Measurements from ENCODE around the gene KRTAP1-5.
A peak's percentile ranks its signal among the peaks of the same experiment; 100 is the strongest.
"Not testable (repeated sequence)": the region's sequence is repeated elsewhere in the genome, so short reads cannot be mapped to it uniquely, and the experiment has no call there.

KRTAP1-5 gene

DNA sequence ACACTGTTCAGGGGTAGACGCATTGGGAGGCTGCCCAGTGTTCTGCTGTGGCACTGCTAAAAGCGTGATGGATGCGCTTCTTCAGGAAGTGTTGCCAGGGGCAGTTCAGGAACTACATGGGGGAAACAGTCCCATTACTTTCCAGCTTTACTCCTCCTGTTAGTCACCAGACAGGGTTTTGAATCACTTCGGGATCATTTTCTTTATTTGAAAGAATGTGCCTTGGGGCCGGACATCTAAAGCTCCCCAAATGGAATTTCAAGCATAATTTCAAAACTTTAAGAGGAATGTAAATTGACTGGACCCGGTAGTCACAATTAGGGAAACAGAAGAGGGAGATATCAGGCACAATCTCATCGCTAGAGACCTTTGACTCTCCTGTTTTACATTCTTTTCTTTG, 21.4 kb upstream of the KRTAP1-5 start:
- DNase-seq, result no peak

DNA sequence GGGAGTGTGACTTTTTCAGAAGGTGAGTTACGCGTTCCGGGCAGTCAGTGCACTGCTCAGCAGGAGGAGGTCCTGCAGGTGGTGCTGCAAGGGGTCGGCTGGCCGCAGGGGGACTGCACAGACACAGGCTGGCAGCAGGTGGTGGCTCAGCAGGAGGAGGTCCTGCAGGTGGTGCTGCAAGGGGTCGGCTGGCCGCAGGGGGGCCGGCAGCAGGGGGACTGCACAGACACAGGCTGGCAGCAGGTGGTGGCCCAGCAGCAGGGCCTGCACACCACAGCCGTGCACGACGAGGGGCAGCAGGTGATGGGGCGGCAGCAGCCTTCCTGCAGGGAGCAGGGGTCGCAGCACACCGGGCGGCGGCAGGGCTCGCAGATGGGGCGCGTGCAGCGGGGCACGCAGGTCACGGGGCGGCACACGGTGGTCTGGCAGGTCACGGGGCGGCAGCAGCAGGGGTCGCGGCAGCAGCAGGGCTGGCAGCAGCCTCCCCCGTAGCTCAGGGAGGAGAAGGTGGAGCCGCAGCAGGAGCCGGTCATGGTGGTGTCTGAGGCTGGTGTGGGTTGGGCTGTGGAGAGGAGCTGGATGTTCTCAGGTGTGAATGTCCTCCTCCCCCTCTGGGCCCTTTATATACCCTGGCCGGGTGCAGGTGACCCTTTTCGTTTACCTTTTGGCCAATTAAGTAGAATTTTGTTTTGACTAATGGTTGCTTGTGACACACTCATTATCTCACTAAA, 19.9 kb upstream of the KRTAP1-5 start, which contains the start of gene KRTAP2-1:
Gene KRTAP2-1, minus strand, starts transcription at position 582 of the 731 bp plus-strand sequence. Its CDS starts 49 bp downstream, at position 533.
- DNase-seq, result not testable (repeated sequence)

DNA sequence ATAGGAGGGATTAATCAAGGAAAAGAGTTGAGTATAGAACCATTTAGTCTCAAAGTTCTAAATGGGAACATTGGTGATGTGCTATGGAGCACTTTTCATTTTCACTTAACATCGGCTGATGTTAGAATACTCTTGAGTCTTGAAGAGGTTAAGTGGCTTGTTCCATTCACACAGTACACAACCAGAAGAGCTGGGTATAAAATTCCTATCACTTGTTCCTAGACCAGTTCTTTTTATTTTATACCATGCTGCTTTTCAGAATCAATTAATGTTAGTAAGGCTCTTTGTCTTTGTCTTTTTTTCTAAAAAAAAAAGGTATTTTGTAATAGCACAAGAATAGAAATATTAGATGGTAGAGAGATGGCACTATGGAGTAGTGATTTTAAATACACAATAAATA, 15.9 kb upstream of the KRTAP1-5 start:
- no peak for DNase-seq

DNA sequence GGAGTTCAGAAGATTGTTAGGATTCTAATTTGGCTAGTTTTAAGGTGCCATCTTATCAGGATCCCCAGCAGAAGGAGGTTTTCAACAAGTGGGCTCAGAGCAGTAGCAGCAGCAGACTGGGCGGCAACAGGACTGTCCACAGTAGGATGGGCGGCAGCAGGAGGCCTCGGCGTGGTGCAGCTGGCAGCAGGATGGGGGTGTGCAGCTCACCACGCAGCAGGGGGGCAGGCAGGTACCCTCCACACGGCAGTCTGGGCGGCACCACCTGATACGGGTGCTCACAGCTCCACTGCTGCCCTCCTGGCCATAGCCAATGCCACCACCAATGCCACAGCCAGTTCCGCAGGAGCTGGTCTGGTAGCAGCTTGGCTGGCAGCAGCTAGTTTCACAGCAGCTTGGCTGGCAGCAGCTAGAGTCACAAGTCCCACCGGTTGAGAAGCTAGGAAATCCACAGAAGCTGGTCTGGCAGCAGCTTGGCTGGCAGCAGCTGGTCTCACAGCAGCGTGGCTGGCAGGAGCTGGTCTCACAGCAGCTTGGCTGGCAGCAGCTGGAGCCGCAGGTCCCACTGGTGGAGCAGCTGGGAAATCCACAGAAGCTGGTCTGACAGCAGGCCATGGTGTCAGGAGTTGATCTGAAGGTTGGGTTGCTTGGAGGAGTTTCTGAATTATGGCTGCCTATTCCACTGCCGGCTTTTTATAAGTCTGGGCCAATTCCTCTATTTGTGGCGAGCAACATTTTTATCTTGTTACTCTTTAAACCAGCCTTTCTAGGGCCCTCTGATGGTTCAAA, 14.0 kb upstream of the KRTAP1-5 start, which contains the start of gene KRTAP1-1:
Gene KRTAP1-1, minus strand, starts transcription at position 668 of the 789 bp plus-strand sequence. Its CDS starts 53 bp downstream, at position 615.
- DNase-seq, result peak in 3 of 56 donors; percentile 2 to 11 (median 7)

DNA sequence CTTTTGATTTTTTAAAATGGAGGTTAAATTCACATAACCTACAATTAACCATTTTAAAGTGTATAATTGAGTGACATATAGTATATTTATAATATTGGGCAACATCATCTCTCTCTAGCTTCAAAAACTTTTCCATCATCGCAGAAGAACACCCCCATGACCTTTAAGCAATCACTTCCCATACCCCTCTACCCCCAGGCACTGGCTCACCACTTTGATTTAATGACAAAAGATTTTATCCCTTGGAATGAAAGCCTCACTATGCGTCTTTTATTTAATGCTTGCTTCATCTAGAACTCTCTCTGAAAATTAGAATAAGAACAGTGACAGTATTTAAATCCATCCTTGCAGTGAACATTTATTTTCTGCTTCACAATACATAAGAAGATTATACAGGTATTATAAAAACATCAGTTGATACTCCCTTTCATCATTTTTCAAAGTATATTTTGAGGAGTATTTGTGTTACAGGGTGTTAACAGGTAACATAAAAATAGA, 10.9 kb upstream of the KRTAP1-5 start:
- no peak for DNase-seq

DNA sequence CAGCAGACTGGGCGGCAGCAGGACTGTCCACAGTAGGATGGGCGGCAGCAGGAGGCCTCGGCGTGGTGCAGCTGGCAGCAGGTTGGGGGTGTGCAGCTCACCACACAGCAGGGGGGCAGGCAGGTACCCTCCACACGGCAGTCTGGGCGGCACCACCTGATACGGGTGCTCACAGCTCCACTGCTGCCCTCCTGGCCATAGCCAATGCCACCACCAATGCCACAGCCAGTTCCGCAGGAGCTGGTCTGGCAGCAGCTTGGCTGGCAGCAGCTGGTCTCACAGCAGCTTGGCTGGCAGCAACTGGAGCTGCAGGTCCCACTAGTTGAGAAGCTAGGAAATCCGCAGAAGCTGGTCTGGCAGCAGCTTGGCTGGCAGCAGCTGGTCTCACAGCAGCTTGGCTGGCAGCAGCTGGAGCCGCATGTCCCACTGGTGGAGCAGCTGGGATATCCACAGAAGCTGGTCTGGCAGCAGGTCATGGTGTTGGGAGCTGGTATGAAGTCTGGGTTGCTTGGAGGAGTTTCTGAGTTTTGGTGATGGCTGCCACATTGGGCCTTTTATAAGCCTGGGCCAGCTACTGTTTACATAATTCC, 7.4 kb upstream of the KRTAP1-5 start, which contains the start of gene KRTAP1-3:
Gene KRTAP1-3, minus strand, starts transcription at position 529 of the 590 bp plus-strand sequence. Its CDS starts 53 bp downstream, at position 476.
- DNase-seq, result not testable (repeated sequence)

DNA sequence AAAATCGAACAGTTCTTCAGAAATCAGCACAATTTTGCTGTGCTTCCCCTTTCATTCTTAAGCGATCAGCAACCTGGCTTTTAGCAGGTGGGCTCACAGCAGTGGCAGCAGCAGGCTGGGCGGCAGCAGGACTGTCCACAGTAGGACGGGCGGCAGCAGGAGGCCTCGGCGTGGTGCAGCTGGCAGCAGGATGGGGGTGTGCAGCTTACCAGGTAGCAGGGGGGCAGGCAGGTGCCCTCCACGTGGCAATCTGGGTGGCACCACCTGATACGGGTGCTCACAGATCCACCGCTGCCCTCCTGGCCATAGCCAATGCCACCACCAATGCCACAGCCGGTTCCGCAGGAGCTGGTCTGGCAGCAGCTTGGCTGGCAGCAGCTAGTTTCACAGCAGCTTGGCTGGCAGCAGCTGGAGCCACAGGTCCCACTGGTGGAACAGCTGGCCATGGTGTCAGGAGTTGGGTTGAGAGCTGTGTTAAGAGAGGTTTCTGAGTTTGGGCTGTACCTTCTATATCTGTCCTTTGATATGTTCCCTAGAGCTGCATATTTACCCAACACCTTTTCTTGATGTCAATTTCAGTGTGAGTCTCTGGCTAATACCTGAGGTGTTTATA, 2.7 kb upstream of the KRTAP1-5 start, which contains the start of gene KRTAP1-4:
Gene KRTAP1-4, minus strand, starts transcription at position 563 of the 613 bp plus-strand sequence. Its CDS starts 117 bp downstream, at position 446.
- no peak for DNase-seq

DNA sequence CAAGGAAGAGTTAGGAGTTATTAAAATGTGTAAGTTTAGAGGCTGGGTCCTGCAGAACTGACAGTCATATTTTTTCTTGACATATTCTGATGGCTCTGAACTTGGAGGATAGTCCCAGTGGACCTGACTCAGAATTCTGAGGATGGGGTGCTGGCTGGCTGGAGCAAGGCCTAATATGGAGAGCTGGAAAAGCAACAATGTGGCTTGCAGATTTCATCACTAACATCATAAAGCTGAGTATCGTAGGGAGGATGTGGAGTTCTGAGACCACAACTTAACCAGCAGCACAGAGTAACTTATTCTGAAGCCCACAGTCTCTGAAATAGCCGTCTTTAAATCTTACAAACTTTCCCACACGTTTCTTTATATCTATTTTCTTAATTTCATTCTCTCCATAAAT, 2.3 kb downstream of the KRTAP1-5 start:
- DNase-seq, result no peak

DNA sequence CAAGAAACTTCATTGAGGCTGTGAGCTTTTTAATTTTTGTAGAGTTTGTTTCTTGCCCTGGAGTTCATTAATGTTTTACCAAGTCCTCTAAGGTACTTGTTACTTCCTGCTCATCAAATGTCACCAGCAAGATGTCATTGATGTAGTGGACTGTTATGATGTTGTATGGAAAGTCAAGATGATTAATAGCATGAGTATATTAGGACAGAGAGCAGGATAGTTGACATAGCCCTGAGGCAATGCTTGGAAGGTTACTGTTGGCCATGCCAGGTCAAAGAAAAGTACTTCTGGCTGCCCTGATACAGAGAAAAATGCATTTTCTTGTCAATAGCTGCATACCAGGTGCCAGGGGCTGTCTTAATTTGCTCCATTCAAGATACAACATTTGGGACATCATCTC, 6.7 kb downstream of the KRTAP1-5 start:
- no peak for DNase-seq

DNA sequence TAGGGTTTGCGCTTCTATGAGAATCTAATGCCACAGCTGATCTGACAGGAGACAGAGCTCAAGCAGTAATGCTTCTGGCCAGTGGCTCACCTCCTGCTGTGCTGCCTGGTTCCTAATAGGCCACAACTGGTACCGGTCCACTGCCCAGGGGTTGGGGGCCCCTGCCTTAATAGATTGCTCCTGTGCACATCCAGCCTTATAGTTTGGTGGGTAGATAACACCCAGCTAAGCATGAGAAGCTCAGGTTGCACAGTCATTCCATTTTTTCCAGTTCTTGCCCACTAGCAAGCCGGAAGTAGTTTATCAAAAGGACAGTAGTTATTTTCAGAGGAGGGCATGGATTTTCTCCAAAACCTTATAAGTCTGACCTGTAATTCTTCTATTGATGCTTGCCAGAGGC, 7.6 kb downstream of the KRTAP1-5 start:
- DNase-seq, result no peak

DNA sequence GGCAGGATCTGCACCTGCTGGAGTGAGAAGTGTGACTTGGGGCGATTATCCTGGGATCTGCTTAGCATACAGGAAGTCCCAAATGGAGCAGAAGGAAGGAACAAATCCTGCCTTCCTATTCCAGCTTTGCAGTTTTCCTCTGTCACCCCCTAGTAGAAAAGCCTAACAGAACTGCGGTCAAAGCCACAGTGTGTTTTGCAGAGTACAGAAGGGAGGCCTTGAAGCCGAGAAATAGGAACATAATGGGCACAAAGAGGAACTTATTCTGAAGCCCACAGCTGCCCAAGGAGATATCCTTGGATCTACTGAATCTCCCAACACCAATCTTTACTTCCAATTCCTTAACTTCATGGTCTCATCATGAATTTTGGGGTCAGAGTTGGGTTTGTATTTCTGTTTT, 8.5 kb downstream of the KRTAP1-5 start:
- DNase-seq, result no peak

DNA sequence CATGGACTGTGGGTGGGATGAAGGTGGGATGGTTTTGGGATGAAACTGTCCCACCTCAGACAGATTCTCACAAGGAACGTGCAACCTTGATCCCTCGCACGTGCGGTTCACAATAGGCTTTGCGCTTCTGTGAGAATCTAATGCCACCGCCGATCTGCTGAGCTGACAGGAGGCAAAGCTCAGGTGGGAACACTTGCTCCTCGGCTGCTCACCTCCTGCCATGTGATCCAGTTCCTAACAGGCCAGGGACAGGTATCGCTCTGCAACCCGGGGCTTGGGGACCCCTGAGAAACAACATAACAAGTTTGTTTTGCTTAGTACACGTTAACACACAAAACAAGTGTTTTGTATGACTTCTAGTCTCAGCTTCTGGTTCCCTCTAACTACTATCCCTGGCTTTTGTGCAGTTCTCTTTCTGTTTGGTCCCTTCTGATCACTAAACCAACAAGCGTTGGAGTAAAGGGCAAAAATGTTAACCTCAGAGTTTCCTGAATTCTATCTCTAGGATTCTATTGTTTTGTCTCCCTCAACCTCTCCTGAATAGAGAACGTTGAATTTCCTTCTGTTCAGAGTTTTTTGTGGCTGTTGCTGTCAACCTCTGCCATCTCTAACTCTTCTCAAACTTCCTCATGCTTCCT, 10.3 kb downstream of the KRTAP1-5 start:
- no peak for DNase-seq

DNA sequence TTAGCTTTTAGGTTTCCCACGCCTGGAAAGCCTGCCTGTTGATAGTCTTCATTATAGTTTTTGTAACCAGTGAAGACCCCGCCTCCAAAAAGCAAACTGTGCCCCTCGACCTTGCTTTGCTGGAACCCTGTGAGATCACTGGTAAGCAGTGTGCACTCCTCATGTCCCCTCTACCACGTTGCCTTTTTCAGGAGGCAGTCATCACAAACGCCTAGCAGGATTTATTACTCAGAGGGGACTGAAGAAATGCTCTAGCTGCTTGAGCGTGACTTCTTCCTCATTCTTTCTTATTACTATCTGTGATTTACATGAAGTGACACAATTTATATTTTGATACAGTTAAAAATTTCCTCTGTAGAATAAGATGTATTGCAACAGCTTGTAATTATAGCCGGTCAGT, 11.6 kb downstream of the KRTAP1-5 start:
- no peak for DNase-seq

DNA sequence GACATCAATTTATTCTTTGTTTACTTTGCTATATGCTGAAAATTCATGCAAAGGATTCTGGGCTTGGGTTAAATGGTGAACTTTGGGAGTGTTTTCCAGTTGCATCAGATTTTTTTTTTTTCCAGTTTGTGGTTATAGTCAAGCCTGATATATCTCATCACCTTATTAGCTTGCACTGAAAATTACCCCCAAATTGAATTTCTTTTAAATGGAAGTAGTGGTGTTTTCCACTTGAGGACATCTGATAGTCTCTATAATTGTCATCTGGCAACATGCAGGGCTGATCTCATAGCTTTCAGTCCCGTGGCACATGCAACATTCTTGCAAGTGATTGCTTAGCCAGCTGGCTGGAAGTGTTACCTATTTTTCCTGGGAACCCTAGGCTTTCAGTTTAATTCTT, 13.4 kb downstream of the KRTAP1-5 start:
- DNase-seq, result no peak

DNA sequence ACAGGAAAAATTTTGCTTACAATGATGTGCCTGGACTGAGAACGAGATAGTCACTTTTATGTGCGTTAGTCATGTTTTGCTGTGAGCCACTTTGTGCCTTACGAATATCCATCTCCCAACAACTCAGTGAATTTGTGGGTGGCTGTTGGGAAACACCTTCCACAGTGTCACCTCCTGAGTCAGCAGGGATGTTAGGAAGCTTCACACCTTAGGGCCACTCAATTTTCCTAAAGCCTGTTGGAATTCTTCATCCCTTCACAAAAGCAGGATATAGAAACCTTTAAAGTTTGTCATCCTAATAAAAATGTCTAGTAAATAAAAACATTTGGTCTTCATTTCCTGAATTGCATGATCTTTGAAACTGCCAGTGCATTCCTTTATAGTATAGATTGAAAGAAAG, 13.8 kb downstream of the KRTAP1-5 start:
- DNase-seq, result no peak

DNA sequence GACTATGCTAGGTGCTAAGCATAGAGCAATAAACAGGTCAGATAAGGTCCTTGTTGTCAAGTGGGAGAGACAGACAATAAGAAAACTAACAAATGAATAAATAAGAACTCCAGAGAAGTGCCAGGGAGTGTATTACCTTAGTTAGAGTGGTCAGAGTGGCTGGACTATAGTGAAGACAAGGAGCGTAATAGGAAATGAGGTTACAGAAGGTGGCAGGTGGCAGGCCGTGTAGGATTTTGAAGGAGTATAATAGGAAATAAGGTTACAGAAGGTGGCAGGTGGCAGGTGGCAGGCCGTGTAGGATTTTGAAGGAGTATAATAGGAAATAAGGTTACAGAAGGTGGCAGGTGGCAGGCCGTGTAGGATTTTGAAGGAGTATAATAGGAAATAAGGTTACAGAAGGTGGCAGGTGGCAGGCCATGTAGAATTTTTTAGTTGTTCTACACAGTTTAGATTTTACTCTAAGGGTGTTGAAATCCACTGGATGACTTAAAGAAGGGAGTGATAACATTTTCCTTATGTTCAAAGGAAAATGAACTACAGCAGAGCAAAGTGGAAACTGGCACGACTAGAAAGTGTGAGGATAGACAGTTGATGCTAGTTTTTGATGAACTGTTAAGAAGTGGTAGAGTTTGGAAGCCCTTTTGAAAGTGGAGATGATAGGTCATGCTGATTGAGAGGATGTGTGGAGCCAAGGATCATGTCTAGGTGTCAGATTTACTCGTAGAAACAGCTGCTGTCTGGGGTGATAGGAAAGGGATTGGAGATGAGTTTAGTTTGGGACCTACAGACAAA, 14.5 kb downstream of the KRTAP1-5 start:
- no peak for DNase-seq

DNA sequence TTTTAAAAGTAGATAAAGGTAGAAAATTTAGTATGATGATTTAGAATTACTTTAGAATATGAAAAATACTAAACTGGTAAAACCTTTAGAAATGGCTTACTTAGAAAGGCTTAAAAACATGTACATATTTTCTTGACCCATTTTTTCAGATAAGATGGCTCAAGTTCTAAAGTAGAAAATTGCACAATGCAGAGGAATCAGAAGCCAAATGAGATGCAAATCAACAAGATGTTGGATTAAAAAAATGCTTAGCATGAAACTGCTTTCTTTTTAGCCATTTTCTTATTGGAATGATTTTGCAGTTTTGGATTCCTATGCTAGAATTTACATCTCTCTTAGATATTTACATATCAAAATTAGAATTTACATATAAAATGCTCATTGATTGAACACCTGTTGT, 16.6 kb downstream of the KRTAP1-5 start:
- DNase-seq, result no peak

DNA sequence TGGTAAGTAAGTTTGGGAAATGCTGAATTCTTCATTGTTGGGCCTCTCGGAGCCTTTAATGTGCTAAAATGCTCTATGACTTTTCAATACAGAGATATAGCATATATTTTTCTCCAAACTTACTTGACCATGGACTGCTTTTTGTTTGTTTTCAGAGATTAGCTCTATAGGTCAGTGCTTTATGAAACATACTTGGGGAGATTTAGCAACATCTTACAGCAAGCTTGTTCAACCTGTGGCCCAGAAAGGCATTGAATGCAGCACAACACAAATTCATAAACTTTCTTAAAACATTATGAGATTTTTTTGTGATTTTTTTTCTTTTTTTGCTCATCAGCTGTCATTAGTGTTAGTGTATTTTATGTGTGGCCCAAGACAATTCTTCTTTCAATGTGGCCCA, 17.1 kb downstream of the KRTAP1-5 start:
- no peak for DNase-seq

DNA sequence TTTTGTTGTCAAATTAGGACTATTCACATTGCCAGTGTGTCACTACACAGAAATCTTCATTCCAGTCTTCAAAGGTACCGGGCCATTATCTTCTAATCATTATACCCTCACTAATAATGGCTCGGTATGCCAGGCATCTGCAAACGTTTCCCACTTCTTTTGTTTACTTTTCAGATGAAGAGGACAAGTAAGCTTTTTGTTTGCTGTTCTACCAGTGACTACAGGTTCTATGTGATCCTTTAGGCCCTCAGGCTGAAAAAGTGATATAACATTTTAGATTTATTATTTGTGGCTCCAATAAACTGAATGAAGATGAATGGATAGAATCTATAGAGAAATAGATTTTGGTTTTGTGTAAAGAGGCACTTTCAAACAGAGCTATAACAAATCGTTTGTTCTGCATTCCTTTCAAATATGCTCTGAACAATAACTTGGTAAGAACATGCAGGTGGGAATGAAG, 17.7 kb downstream of the KRTAP1-5 start:
- no peak for DNase-seq

DNA sequence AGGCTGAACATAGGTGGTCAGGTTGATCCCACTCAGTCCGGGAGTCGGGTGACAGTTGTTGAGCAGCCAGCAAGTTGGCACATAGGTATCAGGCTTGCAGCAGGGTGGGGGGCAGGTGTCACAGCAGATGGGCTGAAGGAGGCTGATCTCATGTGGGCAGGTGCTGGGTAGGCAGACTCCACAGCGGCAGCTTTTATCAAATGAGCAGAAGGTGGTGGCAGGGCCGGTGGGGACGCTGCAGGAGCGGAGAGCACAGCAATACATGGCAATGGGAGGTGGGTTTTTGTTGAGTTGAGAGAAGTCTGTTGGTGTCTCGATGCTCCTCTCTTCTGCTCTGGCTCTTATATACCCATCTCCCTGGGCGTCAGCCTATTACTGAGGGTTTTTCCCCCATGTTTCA, 18.2 kb downstream of the KRTAP1-5 start, which contains the start of gene KRTAP3-1:
Gene KRTAP3-1, minus strand, starts transcription at position 318 of the 400 bp plus-strand sequence. Its CDS starts 54 bp downstream, at position 264.
- no peak for DNase-seq
